IMR-90 (cell line): ENCODE measurements around the gene AFDN. TPM values are rescaled to one million over a fixed set of nuclear protein-coding genes. Genes with fewer than 3 reads are reported as not detected.

Experiments
- ATAC-seq: fragments of 200-7000 bp; cut with Tn5 transposase; 2 replicates; pipeline ENCODE4 v1.9.1; 2020; ENCODE audit warnings: low read depth, mild to moderate bottlenecking, moderate library complexity
- BruUV-seq: library from RNA; stranded (reverse); fragments of 400-500 nt; replicated peaks from 2 replicates; lab custom pipeline; 2021; lab: Mats Ljungman, UMichigan
- CTCF ChIA-PET: fragments of 300-600 bp; formaldehyde crosslinking; extraction: SDS; loops from one replicate; lab custom pipeline; 2021; ENCODE audit warnings: antibody characterized with exemption; lab: Yijun Ruan, JAX
- POLR2A ChIA-PET: fragments of 300-600 bp; sonication (Branson Sonifier 250); formaldehyde crosslinking; loops from one replicate; lab custom pipeline; 2022; ENCODE audit warnings: antibody characterized with exemption; ENCODE audit not compliant: unreplicated experiment; lab: Charles Lee
- DNase-seq: peaks from one replicate; pipeline ENCODE4 v3.0.0; 2013
- H2AFZ ChIP-seq: replicated peaks from 2 replicates; pipeline ENCODE3; 2013; ENCODE audit warnings: low read length, mild to moderate bottlenecking; ENCODE audit not compliant: poor library complexity
- H2AK5ac ChIP-seq: 2 replicates; pipeline ENCODE4 v1.6.1; 2013; ENCODE audit warnings: low read depth, low read length, inconsistent platforms
- H2AK9ac ChIP-seq: replicated peaks from 2 replicates; pipeline ENCODE3; 2013; ENCODE audit warnings: mild to moderate bottlenecking, low read depth, low read length, moderate library complexity; ENCODE audit not compliant: poor library complexity
- H2BK120ac ChIP-seq: 2 replicates; pipeline ENCODE4 v1.6.1; 2013; ENCODE audit warnings: low read depth, low read length, inconsistent platforms
- H2BK15ac ChIP-seq: 3 replicates; pipeline ENCODE4 v1.6.1; 2013; ENCODE audit warnings: low read depth, low read length, inconsistent platforms
- H2BK20ac ChIP-seq: 2 replicates; pipeline ENCODE4 v1.6.1; 2013; ENCODE audit warnings: low read depth, mild to moderate bottlenecking, inconsistent platforms, low read length, moderate library complexity
- H2BK5ac ChIP-seq: 2 replicates; pipeline ENCODE4 v1.6.1; 2013; ENCODE audit warnings: mild to moderate bottlenecking, low read depth, low read length, inconsistent platforms; ENCODE audit not compliant: poor library complexity, severe bottlenecking
- H3K14ac ChIP-seq: replicated peaks from 2 replicates; pipeline ENCODE4 v1.6.1; 2013; ENCODE audit warnings: low read depth, low read length, inconsistent platforms
- H3K18ac ChIP-seq: 2 replicates; pipeline ENCODE4 v1.6.1; 2013; ENCODE audit warnings: low read depth, low read length, control low read depth
- H3K23ac ChIP-seq: 2 replicates; pipeline ENCODE4 v1.6.1; 2013; ENCODE audit warnings: low read depth, low read length, inconsistent platforms
- H3K27ac ChIP-seq: 2 replicates; pipeline ENCODE4 v1.5.1; 2013; ENCODE audit warnings: mild to moderate bottlenecking, control low read depth, low read length; ENCODE audit not compliant: insufficient read depth
- H3K27me3 ChIP-seq: 2 replicates; pipeline ENCODE4 v1.6.1; 2013; ENCODE audit warnings: low read length; ENCODE audit not compliant: control insufficient read depth, insufficient read depth
- H3K36me3 ChIP-seq: 2 replicates; pipeline ENCODE4 v1.6.1; 2013; ENCODE audit warnings: low read length, mixed read lengths; ENCODE audit not compliant: control insufficient read depth, insufficient read depth
- H3K4ac ChIP-seq: 2 replicates; pipeline ENCODE4 v1.6.1; 2013; ENCODE audit warnings: low read depth, low read length, inconsistent platforms
- H3K4me1 ChIP-seq: 2 replicates; pipeline ENCODE4 v1.6.1; 2013; ENCODE audit warnings: low read length, mixed read lengths; ENCODE audit not compliant: control insufficient read depth, insufficient read depth
- H3K4me2 ChIP-seq: 2 replicates; pipeline ENCODE4 v1.6.1; 2013; ENCODE audit warnings: low read depth, mild to moderate bottlenecking, control low read depth, low read length, moderate library complexity
- H3K4me3 ChIP-seq: 2 replicates; pipeline ENCODE4 v1.5.1; 2013; ENCODE audit warnings: low read depth, mild to moderate bottlenecking, control low read depth, low read length, moderate library complexity; ENCODE audit not compliant: insufficient read depth
- H3K56ac ChIP-seq: 2 replicates; pipeline ENCODE4 v1.6.1; 2013; ENCODE audit warnings: low read length, inconsistent platforms; ENCODE audit not compliant: insufficient read depth; ENCODE audit errors: extremely low read depth
- H3K79me1 ChIP-seq, 2 experiments: 2 replicates each; pipeline ENCODE4 v1.6.1; 2013; ENCODE audit warnings: low read length in 2 of 2, inconsistent platforms in 1 of 2, low read depth in 1 of 2
- H3K9ac ChIP-seq: 2 replicates; pipeline ENCODE4 v1.6.1; 2013; ENCODE audit warnings: low read depth, low read length, control low read depth
- H3K9me1 ChIP-seq: 2 replicates; pipeline ENCODE4 v1.6.1; 2013; ENCODE audit warnings: low read length, inconsistent platforms; ENCODE audit not compliant: insufficient read depth
- H3K9me3 ChIP-seq: 2 replicates; pipeline ENCODE4 v1.6.1; 2013; ENCODE audit warnings: low read length; ENCODE audit not compliant: control insufficient read depth, insufficient read depth
- H4K20me1 ChIP-seq: 2 replicates; pipeline ENCODE4 v1.6.1; 2013; ENCODE audit warnings: low read length, inconsistent platforms; ENCODE audit not compliant: insufficient read depth
- H4K5ac ChIP-seq: 2 replicates; pipeline ENCODE4 v1.6.1; 2013; ENCODE audit warnings: mild to moderate bottlenecking, low read depth, low read length, control low read depth
- H4K8ac ChIP-seq, 2 experiments: 2 replicates each; pipeline ENCODE4 v1.6.1; 2013; ENCODE audit warnings: low read depth in 2 of 2, low read length in 2 of 2, control low read depth in 1 of 2, inconsistent platforms in 1 of 2
- H4K91ac ChIP-seq: 2 replicates; pipeline ENCODE4 v1.6.1; 2013; ENCODE audit warnings: low read depth, low read length, inconsistent platforms; ENCODE audit not compliant: insufficient read depth
- BHLHE40 ChIP-seq: fragments of 150-350 bp; IDR thresholded peaks from 2 replicates; pipeline ENCODE4 v1.6.1; 2016; ENCODE audit warnings: mild to moderate bottlenecking, low read depth, low read length
- CTCF ChIP-seq: conservative IDR thresholded peaks from 2 replicates; pipeline ENCODE4 v1.5.1; 2012; ENCODE audit warnings: mild to moderate bottlenecking, low read depth, low read length, improper control_type of control experiment
- FOS ChIP-seq: fragments of 150-350 bp; IDR thresholded peaks from 2 replicates; pipeline ENCODE4 v1.6.1; 2016; ENCODE audit warnings: low read depth, low read length
- MXI1 ChIP-seq: IDR thresholded peaks from 2 replicates; pipeline ENCODE4 v1.6.1; 2012; ENCODE audit warnings: low read depth, mild to moderate bottlenecking, low read length, moderate library complexity, borderline replicate concordance
- NFE2L2 ChIP-seq: fragments of 150-350 bp; IDR thresholded peaks from 2 replicates; pipeline ENCODE4 v1.6.1; 2016; ENCODE audit warnings: low read depth, mild to moderate bottlenecking, low read length
- POLR2A ChIP-seq: IDR thresholded peaks from 2 replicates; pipeline ENCODE4 v1.6.1; 2012; ENCODE audit warnings: mild to moderate bottlenecking, low read depth, low read length
- RCOR1 ChIP-seq: IDR thresholded peaks from 2 replicates; pipeline ENCODE4 v1.6.1; 2012; ENCODE audit warnings: mild to moderate bottlenecking, low read length, improper control_type of control experiment; ENCODE audit not compliant: insufficient replicate concordance
- SMC3 ChIP-seq: fragments of 150-350 bp; IDR thresholded peaks from 2 replicates; pipeline ENCODE4 v1.6.1; 2016; ENCODE audit warnings: low read depth, mild to moderate bottlenecking, antibody characterized with exemption, low read length, moderate library complexity
- USF2 ChIP-seq: fragments of 150-350 bp; IDR thresholded peaks from 2 replicates; pipeline ENCODE4 v1.6.1; 2017; ENCODE audit warnings: mild to moderate bottlenecking, antibody characterized with exemption, low read length, low read depth
- WGBS, 2 experiments: methylation state at CpG; one replicate each; pipeline versions ENCODE4 v1.1.5 to v1.1.7; 2013; ENCODE audit warnings: missing lambda C conversion rate in 2 of 2; ENCODE audit not compliant: insufficient read length in 1 of 2; ENCODE audit errors: extremely low coverage in 2 of 2; 5-methylcytosine and 5-hydroxymethylcytosine counted together
- dilution Hi-C: fragments of 300-500 bp; cut with HindIII; formaldehyde crosslinking; loops from one replicate; pipeline ENCODE4 v1.14.3; 2018; ENCODE audit warnings: low sequenced_read_pairs; ENCODE audit not compliant: unreplicated experiment
- in situ Hi-C: fragments of 300-500 bp; cut with MboI; formaldehyde crosslinking; loops from 3 replicates; pipeline ENCODE4 v1.14.3; 2019; ENCODE audit warnings: low sequenced_read_pairs, inconsistent platforms, mixed read lengths
- intact Hi-C: fragments of 100-400 bp; cut with micrococcal nuclease; formaldehyde crosslinking; loops from 2 replicates; pipeline ENCODE4 v1.10.0; 2022
- polyA plus RNA-seq, 3 experiments: library from polyadenylated mRNA; depleted of rRNA; stranded (reverse); fragments of >200 nt; gene quantifications; 2 replicates each; pipeline ENCODE4 v1.2.3, GENCODE V29; 2012; ENCODE audit warnings: low replicate concordance in 1 of 3
- total RNA-seq: library from RNA; depleted of rRNA; stranded (reverse); fragments of >200 nt; gene quantifications from 2 replicates; pipeline ENCODE4 v1.2.3, GENCODE V29; 2012

AFDN gene
- total and polyA plus RNA-seq, 2 of the 4 experiments (the other 2 are of a cell fraction) = 11.6 to 20.8 TPM

GRCh38 chr6:167960579-167960978 is 133.9 kb downstream of the AFDN start:
- H3K56ac ChIP-seq = no peak overlapping the region
- H2AK5ac ChIP-seq = no peak overlapping the region
- H3K4me3 ChIP-seq = no peak overlapping the region
- no peak overlapping the region for H2BK20ac ChIP-seq
- H3K23ac ChIP-seq = no peak overlapping the region
- no peak overlapping the region for H4K5ac ChIP-seq
- H3K27ac ChIP-seq = no peak overlapping the region
- no peak overlapping the region for H2BK15ac ChIP-seq
- ATAC-seq = no peak
- no peak overlapping the region for H2BK120ac ChIP-seq
- peaks cover 9% of the 10 kb centered on the region for H3K36me3 ChIP-seq
- no peak overlapping the region for H2AK9ac ChIP-seq
- ChIA-PET CTCF (no interaction called here), POLR2A (no interaction called here)
- no peak overlapping the region for H2BK5ac ChIP-seq
- peaks cover 4 to 13% of the 10 kb centered on the region in 2 experiments for H3K79me1 ChIP-seq
- H4K20me1 ChIP-seq = no peaks in the 10 kb centered on the region
- H3K18ac ChIP-seq = no peak overlapping the region
- BruUV-seq = no TSS peak
- intact Hi-C loops = no loop called here
- TF ChIP-seq POLR2A (no peak), MXI1 (no peak), FOS (no peak), SMC3 (no peak), USF2 (no peak), BHLHE40 (no peak), RCOR1 (no peak), NFE2L2 (no peak), CTCF (no peak)
- H2AFZ ChIP-seq = no peak overlapping the region
- H3K4me1 ChIP-seq = peaks cover 3% of the 10 kb centered on the region; the same call in 1 of the 2 replicates
- no peaks in the 10 kb centered on the region for H3K9me3 ChIP-seq
- peaks cover 14% of the 10 kb centered on the region for H3K9me1 ChIP-seq
- DNase-seq = no peak
- in situ Hi-C loops = no loop called here
- H3K4ac ChIP-seq = no peak overlapping the region
- no peak overlapping the region for H4K8ac ChIP-seq
- 60% methylated on average over 1 of the region's 5 CpGs; no CpG with 5 or more reads in 1 of the 2 experiments for WGBS, 2 experiments
- H3K27me3 ChIP-seq = no peaks in the 10 kb centered on the region
- no peak overlapping the region for H3K9ac ChIP-seq
- dilution Hi-C loops = no loop called here
- no peak overlapping the region for H3K4me2 ChIP-seq
- H3K14ac ChIP-seq = no peak overlapping the region
- H4K91ac ChIP-seq = no peak overlapping the region
